NCI-H2227 (cell line): ENCODE data around the gene DPY19L1.
"Not testable (repeated sequence)": the region's sequence is repeated elsewhere in the genome, so short reads cannot be mapped to it uniquely, and the experiment has no call there.

ENCODE experiments used
- DNase-seq: peaks from one replicate; lab custom pipeline; 2025; ENCODE audit not compliant: unreplicated experiment; lab: John Stamatoyannopoulos, UW

DPY19L1 gene

DNA sequence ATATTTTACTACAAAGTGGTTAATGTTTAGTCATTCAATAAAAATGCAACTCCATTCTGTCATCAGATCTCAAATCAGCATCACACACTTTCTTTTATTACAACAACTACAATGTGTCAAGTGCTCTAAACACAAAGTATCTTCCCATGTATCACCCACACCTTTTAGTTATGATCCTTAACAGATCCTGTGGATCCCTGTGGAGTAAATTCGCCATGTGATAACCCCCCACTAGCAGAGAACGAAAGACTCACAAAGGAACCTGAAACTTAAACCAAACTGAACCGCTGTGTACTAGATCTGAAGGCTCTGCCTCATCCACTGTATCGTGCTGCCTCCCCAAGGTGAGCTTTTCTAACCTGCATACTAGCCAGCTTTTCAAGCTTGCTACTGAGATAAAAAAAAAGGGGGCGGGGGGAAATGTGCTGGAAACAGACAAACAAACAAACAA, 1.7 kb downstream of the DPY19L1 start:
- DNase-seq = no peak

DNA sequence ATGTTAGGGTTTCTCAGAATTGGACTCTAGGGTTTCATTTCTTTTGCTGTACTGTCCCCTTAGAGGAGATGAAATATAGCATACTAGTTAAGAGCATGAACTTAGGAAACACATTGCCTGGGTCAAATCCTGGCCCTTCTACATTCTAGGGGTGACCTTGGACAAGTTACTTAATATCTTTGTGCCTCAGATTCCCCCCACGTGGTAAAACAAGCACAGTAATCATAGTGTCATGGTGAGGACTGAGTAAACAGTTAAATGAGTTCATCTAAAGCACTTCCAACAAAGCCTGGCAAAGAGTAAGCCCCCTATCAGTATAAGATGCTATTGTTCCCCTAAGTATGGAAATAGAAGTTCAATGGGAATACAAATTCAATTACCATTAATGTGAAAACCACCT, 5.1 kb downstream of the DPY19L1 start:
- DNase-seq = no peak

DNA sequence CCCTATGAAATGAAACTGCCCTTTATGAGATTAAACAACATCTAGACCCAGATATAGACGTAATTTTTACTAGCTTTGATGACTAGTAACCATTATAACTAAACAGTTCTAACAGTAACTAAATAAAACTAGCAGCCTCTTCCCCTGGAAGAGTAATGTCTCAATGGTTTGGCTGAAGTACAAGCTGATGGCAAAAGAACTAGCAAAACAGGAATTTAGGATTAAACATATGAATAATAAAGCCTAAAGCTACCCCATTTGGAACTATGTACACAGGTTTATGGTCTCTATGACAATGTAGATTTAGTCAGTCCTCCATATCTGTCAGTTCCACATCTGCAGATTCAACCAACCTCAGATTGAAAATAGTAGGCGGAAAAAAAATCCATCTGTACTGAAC, 6.4 kb downstream of the DPY19L1 start:
- no peak for DNase-seq

DNA sequence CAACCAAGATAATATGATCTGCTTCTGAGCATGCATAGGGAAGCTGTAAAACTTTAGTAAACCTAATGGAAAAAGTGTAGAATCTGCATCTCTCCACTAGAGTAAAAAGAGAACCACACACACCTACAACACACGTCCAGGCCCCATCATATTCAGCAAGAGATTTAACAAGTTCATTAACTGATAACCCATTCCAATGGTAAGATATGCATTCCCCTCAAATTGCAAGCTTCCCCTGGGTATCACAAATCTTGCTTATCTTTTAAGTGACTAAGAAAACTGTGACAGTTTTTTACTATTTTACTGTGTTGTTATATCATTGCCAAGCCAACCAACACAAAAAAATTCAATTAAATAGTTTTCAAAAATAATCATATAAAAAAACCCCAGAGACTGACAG, 8.0 kb downstream of the DPY19L1 start:
- no peak for DNase-seq

DNA sequence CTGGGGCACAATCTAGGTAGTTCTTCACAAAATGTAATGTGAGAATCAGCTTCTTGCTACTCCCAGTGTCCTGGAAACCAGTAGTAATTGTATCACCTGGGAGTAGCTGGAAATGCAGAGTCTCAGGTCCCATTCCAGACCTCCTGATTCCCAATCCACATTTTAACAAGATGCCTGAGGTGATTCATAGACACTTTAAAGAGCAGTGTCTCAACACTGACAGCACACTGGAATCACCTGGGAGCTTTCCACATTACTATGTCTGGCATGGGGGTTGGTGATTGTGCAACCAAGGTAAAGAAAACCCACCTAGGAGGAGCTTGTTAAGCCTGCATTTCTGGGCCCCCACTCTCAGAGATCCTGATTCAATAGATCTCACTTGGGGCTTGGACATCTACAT, 11.1 kb downstream of the DPY19L1 start:
- no peak for DNase-seq

DNA sequence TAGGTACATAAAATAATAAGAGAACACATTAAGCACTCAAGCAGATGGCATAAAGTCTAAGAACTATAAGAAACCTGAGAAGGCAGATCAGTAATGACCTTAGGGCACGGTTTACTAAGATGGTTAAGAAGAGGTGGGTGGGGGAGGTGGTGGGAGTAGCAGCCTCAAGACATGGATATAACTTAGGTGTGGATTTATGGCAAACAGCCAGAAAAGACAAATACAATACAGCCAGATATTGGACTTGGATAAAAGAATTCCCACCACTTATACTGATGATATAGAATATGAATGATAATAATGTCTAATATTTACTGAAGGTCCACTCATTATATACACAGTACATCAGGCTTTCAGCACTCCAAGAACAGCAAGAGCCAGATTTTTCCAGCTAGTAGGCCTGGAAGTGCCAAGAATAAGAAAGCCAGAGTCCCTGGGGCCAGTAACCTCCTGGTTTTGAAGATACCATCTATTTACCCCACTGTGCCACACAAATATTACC, 11.9 kb downstream of the DPY19L1 start:
- DNase-seq = no peak

DNA sequence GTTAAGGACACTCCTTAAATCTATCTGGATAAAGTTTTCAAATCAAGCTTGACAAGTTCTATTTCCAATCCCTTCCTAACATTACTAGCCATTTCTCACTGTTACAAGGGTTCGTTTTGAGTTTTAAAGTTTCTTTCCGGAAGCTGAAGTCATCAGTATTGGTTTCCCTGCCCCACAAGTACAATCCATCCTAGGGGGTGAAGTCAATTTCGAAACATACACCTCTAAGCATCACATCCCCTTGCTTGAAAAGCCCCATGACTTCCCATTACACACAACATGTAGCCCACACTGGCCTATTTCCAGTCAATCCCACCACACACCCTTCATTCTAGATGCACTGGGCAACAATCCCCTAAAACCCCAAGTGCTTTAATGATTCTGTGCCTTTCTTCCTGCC, 13.0 kb downstream of the DPY19L1 start:
- DNase-seq = no peak

DNA sequence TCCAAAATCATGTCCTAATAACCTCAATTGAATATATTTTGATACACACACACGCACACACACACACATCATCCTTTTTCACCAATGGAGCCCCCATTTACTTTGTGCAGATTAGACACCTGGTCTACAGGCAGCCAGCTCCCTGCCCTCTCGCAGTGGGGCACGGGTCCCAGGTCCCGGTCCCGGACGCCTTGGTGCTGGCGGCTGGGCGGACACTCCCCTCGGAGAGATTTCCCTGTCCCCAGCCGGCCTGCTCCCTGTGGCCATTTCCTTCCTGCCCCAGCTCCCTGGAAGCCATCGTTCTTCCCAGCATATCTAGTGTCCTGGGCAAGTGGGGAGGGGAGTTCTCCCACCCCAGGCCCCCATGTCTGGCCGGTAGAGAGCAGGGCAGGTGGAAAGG, 14.6 kb downstream of the DPY19L1 start:
- DNase-seq = no peak

DNA sequence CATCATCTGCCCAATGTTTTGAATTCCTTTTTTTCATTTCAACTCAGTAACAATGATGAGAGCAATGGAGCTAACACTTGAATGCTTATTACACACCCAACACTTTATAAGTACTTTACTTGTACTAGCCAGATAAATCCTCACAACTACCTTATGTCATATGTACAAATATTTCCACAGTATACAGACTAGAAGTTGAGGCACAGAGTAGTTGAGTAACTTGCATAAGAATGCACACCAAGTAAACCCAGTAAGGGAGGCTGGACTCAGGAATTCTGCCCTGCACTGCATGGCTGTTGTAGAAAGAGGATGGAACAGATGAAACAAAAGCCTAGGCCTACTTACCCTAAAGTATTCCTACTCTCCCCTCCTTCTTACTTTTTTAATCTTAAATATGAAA, 15.8 kb downstream of the DPY19L1 start:
- no peak for DNase-seq

DNA sequence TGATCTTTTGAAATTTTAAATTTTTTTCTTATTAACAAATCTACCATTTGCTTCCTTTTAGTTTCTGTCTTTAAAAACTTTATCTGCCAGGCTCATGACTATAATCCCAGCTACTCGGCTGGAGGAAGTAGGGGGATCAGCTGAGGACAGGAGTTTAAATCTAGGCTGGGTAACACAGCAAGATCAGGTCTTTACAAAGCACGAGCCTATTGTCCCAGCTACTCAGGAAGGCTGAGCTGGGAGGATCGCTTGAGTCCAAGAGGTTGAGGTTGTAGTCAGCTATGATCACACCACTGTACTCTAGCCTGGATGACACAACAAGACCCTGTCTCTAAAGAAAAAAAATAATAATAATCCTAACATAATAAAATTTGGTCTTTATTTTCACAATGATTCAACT, 17.5 kb downstream of the DPY19L1 start:
- no peak for DNase-seq

DNA sequence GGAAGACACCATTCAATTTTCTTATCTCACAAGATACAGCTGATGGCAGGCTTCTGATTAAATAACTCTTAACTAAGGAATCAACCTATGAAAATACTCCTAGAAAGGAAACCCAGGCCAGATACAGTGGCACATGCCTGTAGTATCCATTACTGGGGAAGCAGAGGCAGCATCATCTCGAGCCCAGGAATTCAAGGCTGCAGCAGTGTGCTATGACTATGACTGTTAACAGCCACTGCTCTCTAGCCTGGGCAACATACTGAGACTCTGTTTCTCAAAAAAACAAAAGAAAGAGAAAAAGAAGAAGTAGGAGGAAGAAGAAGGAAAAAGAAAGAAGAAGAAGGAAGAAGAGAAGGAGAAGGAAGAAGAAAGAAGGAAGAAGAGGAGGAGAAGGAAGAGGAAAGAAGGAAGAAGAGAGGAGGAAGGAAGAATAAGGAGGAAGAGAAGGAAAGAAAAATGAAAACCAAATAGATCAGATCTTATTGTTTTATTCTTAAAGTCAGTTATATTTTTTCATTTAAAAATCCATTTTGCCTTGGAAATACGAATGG, 18.0 kb downstream of the DPY19L1 start:
- DNase-seq = no peak

DNA sequence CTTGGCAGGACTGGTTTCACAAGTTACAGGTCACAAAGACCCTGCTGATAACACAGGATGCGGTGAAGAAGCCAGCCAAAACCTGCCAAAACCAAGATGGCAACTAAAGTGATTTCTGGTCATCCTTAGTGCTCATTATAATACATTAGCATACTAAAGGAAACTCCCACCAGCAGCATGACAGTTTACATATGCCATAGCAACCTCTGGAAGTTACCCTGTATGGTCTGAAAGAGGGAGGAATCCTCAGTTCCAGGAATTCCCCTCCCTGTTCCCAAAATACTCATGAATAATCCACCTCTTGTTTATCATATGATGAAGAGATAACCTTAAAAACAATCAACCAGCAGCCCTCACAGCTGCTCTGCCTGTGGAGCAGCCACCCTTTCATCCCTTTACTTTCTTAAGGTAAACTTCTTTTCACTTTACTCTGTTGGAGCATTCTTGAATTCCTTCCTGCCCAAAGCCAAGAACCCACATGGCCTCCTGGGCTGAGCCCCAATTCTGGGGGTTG, 21.9 kb downstream of the DPY19L1 start:
- no peak for DNase-seq

DNA sequence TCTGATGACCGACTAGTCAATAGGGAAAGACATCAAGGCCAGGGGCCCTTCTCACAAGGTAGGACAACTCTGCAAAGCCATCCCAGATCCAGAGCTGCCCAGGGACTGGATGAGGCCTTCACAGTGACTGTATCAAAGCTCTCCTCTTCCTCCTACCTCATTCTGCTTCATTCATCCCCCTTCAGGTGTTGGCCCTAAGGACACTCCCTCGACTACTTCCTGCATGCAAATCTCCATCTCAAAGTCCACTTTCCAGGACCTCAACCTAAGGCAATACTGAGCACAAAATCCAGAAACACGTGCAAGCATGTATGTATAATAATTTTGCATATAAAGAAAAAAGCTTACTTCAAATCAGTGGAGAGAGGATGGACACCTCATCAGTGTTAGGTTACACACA, 25.1 kb downstream of the DPY19L1 start:
- DNase-seq = no peak

DNA sequence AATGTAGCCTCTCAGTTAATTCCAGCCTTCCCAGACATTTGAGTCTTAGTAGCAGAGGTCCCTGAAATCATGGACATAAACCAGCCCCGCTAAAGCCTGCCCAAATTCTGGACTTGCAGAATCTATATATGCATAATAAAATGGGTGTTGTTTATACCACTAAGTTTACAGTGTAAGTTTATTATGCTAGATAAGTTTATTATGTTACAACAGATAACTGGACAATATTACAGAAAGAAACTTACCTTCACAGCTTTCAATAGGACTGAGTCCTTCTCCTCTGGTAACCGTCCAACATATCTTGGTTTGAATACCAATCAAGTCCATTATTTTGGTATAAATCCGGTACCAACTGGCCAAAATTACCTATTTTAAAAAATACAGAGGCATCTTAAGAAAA, 26.2 kb downstream of the DPY19L1 start:
- no peak for DNase-seq

DNA sequence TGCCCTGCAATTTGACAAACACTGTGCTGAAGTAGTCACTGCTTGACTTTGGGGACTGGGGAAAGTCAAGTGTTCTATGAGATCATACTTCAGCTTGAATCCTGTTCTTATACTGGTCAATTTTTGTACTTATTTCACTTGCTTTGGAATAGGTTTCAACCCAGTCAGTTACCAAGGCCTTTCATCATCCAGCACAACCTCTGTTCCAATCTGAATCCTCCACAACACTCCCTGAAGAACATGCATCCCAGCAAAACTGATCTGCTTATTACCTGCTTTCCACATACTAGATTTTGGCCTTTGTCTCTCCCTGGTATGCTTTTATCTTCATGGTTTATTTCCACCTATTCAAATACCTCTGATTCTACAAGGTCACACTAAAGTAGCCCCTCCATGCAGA, 29.5 kb downstream of the DPY19L1 start:
- no peak for DNase-seq

DNA sequence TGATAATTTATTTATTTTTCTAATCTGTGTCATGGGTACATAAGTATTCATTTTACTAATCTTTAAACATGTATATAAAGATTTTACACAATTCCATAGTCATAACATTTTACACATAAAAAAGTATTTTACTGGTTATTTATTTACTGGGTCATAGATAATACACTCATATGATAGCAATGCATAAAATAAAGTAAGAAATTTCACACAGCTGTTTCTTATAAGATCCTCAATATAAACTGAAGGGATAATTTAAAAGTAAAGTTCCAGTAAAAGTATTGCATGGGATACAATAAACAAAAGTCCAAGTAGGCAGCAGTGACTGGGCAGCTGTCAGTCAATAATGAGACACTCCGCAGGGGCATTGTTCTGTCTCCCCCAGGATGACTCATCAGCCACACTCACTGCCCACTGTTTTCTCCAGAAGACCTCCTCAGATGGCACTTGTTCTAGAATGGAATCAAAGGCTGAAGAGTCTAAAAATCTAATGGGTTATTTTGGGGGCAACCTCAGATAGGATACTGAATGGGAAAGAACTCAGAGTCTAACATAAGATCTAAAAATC, 32.7 kb downstream of the DPY19L1 start:
- no peak for DNase-seq

DNA sequence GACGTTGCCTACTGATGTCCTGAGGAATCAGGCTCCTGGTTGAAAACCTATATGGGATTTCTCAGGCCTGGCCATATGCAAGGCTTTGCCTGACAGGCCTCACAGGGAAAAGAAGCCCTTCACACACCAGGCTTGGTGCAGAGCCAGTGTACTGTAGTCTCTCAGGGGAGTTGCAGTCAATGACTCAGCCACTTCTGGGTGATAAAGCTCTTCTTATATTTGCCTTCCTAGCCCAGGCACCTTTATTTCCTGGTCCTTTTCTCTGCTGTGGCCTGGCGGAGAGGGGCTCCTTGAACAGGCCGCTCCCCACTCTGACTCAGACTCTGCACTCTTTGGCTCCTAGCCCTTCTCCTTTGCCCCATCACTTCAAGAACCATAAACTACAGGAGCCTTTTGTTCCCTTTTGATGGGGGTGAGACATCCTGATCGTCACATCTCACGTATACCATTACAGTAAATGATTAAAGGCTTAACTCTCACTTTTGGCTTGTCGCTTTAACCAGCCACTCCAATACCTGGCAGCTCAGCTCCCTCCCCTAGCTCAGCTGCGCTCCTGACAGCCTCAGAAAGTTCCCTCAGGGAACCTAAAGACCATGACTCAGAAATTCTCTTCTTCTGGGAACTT, 33.5 kb downstream of the DPY19L1 start:
- DNase-seq = no peak

DNA sequence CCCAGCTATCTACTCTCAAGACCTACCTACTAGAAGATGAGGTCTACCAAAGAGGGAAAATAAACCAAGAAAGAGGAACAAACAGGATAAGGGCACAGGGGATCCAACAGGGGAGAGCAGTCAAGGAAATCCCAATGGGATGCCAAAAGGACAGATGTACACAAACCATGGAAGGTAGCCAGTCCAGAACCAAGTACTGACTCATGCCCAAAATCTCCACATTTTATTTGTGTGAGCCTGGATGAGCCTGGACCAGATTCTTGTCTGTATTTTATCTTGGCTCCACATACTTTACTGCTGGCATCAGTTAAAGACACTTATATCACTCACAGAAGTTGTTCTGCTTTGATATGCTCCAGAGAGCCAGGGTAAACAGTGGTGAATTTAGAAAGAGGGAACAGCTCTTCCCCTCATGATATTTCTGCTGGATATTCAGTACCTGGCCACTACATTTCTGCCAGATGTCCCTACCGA, 34.1 kb downstream of the DPY19L1 start:
- not testable (repeated sequence) for DNase-seq

DNA sequence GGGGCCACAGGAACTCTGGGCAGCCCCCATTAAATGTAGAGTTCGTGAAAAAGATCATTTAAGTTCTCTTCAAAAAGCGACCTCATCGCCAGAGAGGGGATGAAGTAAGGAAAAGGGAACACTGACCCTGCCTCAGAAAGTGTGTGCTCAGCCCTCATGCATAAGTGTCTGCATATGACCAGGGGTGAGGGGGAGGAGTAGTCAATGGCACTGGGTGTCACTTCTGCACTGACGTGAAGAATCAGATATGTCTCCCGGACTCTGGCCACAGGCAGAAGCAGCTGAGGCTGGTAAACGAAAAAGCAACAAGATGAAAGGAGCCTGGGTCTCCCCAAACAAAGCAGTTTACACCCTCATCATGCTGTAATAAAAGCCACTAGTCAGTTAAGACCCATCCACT, 39.0 kb downstream of the DPY19L1 start:
- not testable (repeated sequence) for DNase-seq

DNA sequence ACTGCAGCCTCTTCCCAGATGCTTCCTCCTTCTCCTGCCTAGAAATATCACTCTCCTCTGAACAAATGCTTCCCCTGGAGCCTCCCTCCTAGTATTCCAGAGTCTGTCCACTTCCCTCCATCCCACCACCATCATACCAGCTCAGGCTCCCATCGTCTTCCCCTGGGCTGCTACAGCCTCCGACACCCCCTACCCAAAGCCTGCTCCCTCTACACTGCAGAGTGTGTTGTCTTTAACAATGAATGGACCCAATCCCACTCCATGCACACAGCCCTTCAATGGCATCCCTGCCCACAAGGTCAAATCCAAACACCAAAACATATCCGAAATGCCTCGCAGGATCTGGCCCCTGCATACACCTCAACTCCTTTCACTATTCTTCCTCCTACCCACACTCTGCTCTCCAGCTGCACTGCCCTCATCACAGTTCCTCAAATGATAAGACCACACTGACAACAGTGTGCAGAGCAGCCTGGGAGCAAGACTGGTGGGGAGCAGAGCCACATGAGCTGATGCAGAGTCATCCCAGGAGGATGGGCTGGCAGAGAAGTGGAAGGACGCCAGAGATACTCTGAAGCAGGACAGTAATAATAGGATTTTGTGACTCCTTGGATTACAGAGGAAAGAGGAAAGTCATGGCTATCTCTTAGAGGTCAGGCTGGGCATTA, 40.7 kb downstream of the DPY19L1 start:
- DNase-seq = not testable (repeated sequence)

DNA sequence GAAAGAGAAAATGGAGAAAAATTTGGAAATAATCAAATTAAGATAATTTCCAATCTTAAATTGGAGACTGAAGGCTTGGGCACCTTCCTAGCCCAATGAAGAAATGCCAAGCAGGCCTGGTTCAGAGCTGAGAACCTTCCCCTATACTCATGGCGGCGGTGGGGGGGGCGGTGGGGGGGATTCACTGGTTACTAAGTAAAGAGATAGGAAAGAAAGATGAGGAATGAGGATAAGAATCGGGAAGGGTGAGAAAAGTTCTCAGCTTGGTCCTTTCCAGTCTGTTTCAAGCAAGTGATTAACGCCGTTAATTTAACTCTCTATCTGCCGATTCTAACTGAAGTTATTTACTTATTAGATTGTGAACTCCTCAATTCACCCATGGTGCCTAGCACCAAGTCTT, 41.5 kb downstream of the DPY19L1 start:
- DNase-seq = no peak
